Suprapubic skin (tissue), 4 donors: ENCODE data around the gene ZNF629.

Source experiments
- CTCF ChIP-seq, 2 donors: fragments of 200-600 bp in 1 of 2; fragments of 450-650 bp in 1 of 2; sonication (generic) in 1 of 2; IDR thresholded peaks; one replicate each; pipeline ENCODE4 v1.5.1; 2016 to 2019; ENCODE audit warnings: antibody characterized with exemption in 2 of 2, mild to moderate bottlenecking in 1 of 2, moderate library complexity in 1 of 2
- EP300 ChIP-seq: sonication (generic); formaldehyde crosslinking; IDR thresholded peaks from one replicate; pipeline ENCODE4 v1.6.1; 2017; ENCODE audit warnings: antibody characterized with exemption
- POLR2A ChIP-seq, 2 donors: fragments of 450-650 bp; IDR thresholded peaks; one replicate each; pipeline ENCODE4 v1.6.1; 2017; ENCODE audit warnings: antibody characterized with exemption in 2 of 2, mild to moderate bottlenecking in 2 of 2, moderate library complexity in 2 of 2
- POLR2AphosphoS5 ChIP-seq, 3 donors: sonication (generic); formaldehyde crosslinking; IDR thresholded peaks; one replicate each; pipeline ENCODE4 v1.6.1; 2017; ENCODE audit warnings: antibody characterized with exemption in 3 of 3

DNA sequence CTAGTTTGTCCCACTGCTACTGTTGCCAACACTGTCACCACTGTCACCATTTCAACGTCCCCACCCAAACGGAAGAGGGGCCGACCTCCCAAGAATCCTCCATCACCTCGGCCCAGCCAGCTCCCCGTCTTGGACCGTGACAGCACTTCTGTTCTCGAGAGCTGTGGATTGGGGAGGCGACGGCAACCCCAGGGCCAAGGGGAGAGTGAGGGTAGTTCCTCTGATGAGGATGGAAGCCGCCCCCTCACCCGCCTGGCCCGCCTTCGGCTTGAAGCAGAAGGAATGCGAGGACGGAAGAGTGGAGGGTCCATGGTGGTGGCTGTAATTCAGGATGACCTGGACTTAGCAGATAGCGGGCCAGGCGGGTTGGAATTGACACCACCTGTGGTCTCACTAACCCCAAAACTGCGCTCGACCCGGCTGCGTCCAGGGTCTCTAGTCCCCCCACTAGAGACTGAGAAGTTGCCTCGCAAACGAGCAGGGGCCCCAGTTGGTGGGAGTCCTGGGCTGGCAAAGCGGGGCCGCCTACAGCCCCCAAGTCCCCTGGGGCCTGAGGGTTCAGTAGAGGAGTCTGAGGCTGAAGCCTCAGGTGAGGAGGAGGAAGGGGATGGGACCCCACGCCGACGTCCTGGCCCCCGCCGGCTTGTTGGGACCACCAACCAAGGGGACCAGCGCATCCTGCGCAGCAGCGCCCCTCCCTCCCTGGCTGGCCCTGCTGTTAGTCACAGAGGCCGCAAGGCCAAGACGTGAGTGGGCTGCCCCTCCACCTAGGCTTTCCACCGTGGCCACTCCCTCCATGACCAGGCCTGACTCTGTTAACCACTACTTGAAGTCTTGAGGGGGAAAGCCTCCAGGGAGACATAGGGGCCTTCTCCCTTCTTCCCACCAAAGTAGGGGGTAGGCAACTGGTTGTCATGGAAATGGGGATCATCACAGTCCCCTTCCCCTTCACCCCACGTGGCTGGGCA, 47.7 kb downstream of the ZNF629 start:
- TF ChIP-seq CTCF (IDR thresholded peaks at IDR 0.05): no peak
- TF ChIP-seq POLR2A (IDR thresholded peaks at IDR 0.05): no peak
- no peak for TF ChIP-seq POLR2AphosphoS5 (IDR thresholded peaks at IDR 0.05)
- TF ChIP-seq EP300: no peak
